ENCODE measurements around the gene BCAS4.

The BCAS4 gene

DNA sequence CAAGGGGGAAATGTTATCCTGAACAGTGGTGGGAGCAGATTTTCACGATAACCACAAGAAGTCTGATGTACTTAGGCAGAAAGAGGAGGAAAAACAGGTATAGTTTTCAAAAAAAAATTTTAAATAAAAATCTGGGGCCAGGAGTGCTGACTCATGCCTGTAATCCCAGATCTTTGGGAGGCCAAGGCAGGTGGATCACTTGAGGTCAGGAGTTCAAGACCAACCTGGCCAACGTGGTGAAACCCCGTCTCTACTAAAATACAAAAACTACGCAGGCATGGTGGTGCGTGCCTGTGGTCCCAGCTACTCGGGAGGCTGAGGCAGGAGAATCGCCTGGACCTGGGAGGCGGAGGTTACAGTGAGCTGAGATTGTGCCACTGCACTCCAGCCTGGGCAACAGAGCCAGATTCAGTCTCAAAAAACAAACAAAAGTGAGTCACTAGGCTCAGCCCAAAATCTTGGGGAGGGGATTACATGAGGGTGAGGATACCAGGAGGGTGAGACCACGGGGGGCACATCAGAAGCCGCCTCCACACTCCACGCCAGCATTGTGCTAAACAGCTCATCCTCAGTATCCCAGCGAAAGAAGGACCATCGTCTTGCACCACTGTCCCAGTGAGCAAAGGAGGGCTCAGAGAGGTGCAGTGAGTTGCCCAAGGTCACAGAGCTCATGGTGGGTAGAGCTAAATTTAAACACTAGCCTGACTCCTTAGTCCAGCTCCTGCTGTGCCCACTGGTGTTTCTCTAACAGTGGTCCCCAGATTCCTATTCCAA lies 33.7 kb downstream of the BCAS4 start:
- no peak overlapping the region for H3K4me3 ChIP-seq (replicated peaks in 1 of 2; ENCODE audit: low read depth in 2 of 2, low read length in 2 of 2)
- TF ChIP-seq, protein P1, sequence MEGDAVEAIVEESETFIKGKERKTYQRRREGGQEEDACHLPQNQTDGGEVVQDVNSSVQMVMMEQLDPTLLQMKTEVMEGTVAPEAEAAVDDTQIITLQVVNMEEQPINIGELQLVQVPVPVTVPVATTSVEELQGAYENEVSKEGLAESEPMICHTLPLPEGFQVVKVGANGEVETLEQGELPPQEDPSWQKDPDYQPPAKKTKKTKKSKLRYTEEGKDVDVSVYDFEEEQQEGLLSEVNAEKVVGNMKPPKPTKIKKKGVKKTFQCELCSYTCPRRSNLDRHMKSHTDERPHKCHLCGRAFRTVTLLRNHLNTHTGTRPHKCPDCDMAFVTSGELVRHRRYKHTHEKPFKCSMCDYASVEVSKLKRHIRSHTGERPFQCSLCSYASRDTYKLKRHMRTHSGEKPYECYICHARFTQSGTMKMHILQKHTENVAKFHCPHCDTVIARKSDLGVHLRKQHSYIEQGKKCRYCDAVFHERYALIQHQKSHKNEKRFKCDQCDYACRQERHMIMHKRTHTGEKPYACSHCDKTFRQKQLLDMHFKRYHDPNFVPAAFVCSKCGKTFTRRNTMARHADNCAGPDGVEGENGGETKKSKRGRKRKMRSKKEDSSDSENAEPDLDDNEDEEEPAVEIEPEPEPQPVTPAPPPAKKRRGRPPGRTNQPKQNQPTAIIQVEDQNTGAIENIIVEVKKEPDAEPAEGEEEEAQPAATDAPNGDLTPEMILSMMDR (IDR thresholded peaks at IDR 0.05; ENCODE audit: low read depth, low read length), result no peak
- no peak for DNase-seq (ENCODE audit: low read depth in 2 of 2)

DNA sequence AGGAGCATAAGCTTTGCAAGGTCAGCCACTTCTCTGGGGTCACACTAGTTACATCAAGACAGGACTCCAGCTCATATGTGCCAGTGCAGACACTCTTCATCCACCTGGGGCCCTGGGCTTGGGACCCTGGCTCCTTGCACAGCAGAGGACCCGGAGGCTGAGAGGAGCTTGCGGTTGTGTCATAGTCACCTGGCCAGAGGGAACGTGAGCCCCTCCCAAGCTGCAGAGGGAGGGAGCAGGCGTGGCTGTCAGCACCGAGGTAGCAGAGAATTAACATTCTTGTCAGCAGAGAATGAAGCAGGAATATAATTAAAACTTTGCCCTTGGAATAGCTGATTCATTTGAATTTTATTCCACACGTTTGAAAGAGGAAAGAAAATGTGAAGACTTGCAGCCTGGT lies 36.8 kb downstream of the BCAS4 start:
- DNase-seq (ENCODE audit: low read depth in 2 of 2), result no peak
- TF ChIP-seq, protein P1 (IDR thresholded peaks at IDR 0.05; ENCODE audit: low read depth, low read length), result no peak
- no peak overlapping the region for H3K4me3 ChIP-seq (replicated peaks in 1 of 2; ENCODE audit: low read depth in 2 of 2, low read length in 2 of 2)

DNA sequence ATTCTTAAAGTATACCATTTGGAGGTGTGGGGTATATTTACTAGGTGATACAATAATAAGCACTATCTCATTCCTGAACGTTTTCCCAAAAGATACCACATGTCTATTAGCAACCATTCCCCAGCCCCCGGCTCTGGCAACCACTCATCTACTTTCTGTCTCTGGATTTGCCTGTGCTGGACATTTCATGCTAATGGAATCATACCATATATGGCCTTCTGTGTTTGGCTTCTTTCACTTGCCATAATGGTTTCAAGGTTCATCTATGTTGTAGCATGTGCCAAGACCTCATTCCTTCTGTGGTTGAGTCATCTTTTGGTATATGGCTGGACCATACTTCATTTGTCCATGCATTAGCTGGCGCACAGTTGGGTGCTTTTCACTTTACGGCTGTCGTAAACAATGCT lies 39.7 kb downstream of the BCAS4 start:
- TF ChIP-seq, protein P1 (IDR thresholded peaks at IDR 0.05; ENCODE audit: low read depth, low read length), result no peak
- H3K4me3 ChIP-seq (replicated peaks in 1 of 2; ENCODE audit: low read depth in 2 of 2, low read length in 2 of 2), result no peak overlapping the region
- DNase-seq (ENCODE audit: low read depth in 2 of 2), result peak; percentile 31 to 64

DNA sequence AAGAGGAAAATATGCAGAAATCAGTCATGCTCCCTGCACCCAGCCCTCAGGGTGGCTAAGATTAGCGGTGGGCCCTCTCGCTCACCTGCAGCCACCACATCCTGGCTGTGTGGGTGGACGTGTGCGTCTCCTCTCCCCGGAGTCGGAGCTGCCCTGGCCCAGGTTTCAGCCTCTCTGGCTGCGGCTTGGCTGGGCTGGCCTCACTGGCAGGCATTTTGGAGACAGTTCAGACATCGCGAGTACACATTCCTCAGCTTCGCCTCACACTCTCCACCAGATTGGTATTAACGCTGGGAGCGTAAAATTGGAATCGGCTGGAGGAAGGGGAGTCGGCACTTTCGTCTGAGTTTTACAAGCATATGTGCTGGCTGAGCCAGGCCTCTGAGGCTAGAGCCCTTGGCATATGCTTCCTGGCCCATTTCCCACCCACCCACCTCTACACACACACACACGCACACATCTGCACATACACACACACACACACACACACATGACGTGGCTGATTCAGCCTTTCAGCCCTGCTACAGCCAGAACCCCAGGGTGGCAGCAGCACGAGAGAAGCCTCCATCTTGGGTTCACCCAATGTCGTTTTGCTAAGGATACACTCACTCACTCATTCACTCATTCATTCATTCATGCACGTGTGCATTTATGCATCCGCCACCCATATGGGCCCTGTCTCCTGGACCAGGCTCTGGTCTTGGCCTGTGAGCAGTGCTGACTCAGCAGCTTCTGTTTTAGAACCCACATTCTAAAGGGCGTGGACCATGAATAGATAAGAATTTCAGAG lies 42.9 kb downstream of the BCAS4 start:
- TF ChIP-seq, protein P1 (IDR thresholded peaks at IDR 0.05; ENCODE audit: low read depth, low read length), result no peak
- H3K4me3 ChIP-seq (replicated peaks in 1 of 2; ENCODE audit: low read depth in 2 of 2, low read length in 2 of 2), result no peak overlapping the region
- DNase-seq (ENCODE audit: low read depth in 2 of 2), result peak; percentile 33 to 83

DNA sequence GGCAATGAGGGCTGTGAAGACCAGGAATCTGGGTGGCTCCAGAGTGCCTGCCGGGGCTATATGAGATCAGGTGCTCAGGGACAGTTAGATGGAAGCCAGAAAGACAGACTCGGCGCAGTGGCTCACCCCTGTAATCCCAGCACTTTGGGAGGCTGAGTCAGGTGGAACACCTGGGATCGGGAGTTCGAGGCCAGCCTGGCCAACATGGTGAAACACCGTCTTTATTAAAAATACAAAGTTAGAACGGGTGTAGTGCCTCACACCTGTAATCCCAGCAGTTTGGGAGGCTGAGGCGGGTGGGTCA lies 43.4 kb downstream of the BCAS4 start:
- H3K4me3 ChIP-seq (replicated peaks in 1 of 2; ENCODE audit: low read depth in 2 of 2, low read length in 2 of 2), result no peak overlapping the region
- no peak for DNase-seq (ENCODE audit: low read depth in 2 of 2)
- TF ChIP-seq, protein P1 (IDR thresholded peaks at IDR 0.05; ENCODE audit: low read depth, low read length), result no peak

DNA sequence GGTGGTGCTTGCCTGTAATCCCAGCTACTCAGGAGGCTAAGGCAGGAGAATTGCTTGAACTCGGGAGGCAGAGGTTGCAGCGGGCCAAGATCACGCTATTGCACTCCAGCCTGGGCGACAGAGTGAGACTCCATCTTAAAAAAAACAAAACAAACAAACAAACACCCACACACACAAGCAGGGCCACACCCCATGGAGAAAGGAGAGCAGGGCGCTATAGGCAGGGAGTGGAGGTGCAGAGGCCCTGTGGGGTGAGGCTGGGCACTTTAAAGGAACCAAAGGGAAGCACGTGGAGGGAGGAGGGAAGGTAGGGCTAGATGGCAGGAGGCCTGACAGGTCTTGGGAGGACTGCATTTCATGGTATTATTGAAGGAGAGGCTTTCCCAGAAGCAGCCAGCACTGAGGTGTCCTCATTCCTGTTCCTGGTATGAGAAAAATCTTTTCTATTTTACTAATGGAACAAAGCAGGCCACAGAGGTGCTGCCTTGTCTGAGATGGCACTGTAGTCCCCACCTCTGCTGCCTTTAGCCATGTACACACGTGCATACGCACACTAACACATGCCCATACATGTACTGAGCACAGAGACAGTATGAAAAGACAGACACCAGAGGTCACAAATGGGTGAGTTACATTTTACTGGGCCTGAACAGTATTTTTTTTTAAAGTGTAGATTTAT lies 44.0 kb downstream of the BCAS4 start:
- H3K4me3 ChIP-seq (replicated peaks in 1 of 2; ENCODE audit: low read depth in 2 of 2, low read length in 2 of 2), result no peak overlapping the region
- no peak for DNase-seq (ENCODE audit: low read depth in 2 of 2)
- TF ChIP-seq, protein P1 (IDR thresholded peaks at IDR 0.05; ENCODE audit: low read depth, low read length), result no peak
